Trophoblast cell (in vitro differentiated cells and primary cell): ENCODE results near the gene LY86.

Experiments
- DNase-seq, 2 donors: peaks; one replicate each; pipeline ENCODE4 v3.0.0-alpha.2; 2016
- H2AFZ ChIP-seq: 2 replicates; pipeline ENCODE4 v1.6.1; 2013; ENCODE audit warnings: low read length, moderate library complexity, mild to moderate bottlenecking; ENCODE audit not compliant: insufficient read depth, poor library complexity
- H2AK5ac ChIP-seq: 2 replicates; pipeline ENCODE4 v1.6.1; 2013; ENCODE audit warnings: mild to moderate bottlenecking, low read length
- H2BK120ac ChIP-seq: 2 replicates; pipeline ENCODE4 v1.6.1; 2013; ENCODE audit warnings: low read length, mild to moderate bottlenecking, moderate library complexity; ENCODE audit not compliant: insufficient read depth, poor library complexity
- H2BK12ac ChIP-seq: 2 replicates; pipeline ENCODE4 v1.6.1; 2013; ENCODE audit warnings: mild to moderate bottlenecking, low read length, moderate library complexity
- H2BK5ac ChIP-seq: 2 replicates; pipeline ENCODE4 v1.6.1; 2013; ENCODE audit warnings: low read length, low read depth, moderate library complexity, mild to moderate bottlenecking; ENCODE audit not compliant: poor library complexity
- H3K14ac ChIP-seq: 2 replicates; pipeline ENCODE4 v1.6.1; 2013; ENCODE audit warnings: mild to moderate bottlenecking, low read length
- H3K18ac ChIP-seq: 2 replicates; pipeline ENCODE4 v1.6.1; 2013; ENCODE audit warnings: mild to moderate bottlenecking, low read length
- H3K23ac ChIP-seq: 2 replicates; pipeline ENCODE4 v1.6.1; 2013; ENCODE audit warnings: low read length
- H3K27ac ChIP-seq: 2 replicates; pipeline ENCODE4 v1.5.1; 2013; ENCODE audit warnings: low read depth, mild to moderate bottlenecking, inconsistent platforms, low read length, moderate library complexity
- H3K27me3 ChIP-seq: 2 replicates; pipeline ENCODE4 v1.6.1; 2013; ENCODE audit warnings: inconsistent platforms, mild to moderate bottlenecking, low read length, moderate library complexity; ENCODE audit not compliant: insufficient read depth
- H3K36me3 ChIP-seq, 2 experiments: 1 replicate in 1 of 2; 2 replicates in 1 of 2; pipeline ENCODE4 v1.6.1; 2013; ENCODE audit warnings: low read length in 2 of 2, mild to moderate bottlenecking in 2 of 2, moderate library complexity in 1 of 2; ENCODE audit not compliant: insufficient read depth in 2 of 2, control insufficient read depth in 1 of 2
- H3K4ac ChIP-seq: 2 replicates; pipeline ENCODE4 v1.6.1; 2013; ENCODE audit warnings: low read depth, mild to moderate bottlenecking, low read length, moderate library complexity
- H3K4me1 ChIP-seq, 2 experiments: 1 replicate in 1 of 2; 2 replicates in 1 of 2; pipeline ENCODE4 v1.6.1; 2013; ENCODE audit warnings: low read length in 2 of 2, mild to moderate bottlenecking in 2 of 2, moderate library complexity in 1 of 2; ENCODE audit not compliant: insufficient read depth in 2 of 2, control insufficient read depth in 1 of 2
- H3K4me2 ChIP-seq: 2 replicates; pipeline ENCODE4 v1.6.1; 2013; ENCODE audit warnings: inconsistent platforms, mild to moderate bottlenecking, low read length, moderate library complexity
- H3K4me3 ChIP-seq: 2 replicates; pipeline ENCODE4 v1.5.1; 2013; ENCODE audit warnings: mild to moderate bottlenecking, low read depth, low read length, inconsistent platforms
- H3K79me1 ChIP-seq: one replicate; pipeline ENCODE4 v1.6.1; 2013; ENCODE audit warnings: low read length
- H3K79me2 ChIP-seq: 2 replicates; pipeline ENCODE4 v1.6.1; 2013; ENCODE audit warnings: low read length, mild to moderate bottlenecking; ENCODE audit not compliant: control insufficient read depth, insufficient read depth, poor library complexity
- H3K9ac ChIP-seq: 2 replicates; pipeline ENCODE4 v1.6.1; 2013; ENCODE audit warnings: mild to moderate bottlenecking, low read length
- H3K9me3 ChIP-seq: 2 replicates; pipeline ENCODE4 v1.6.1; 2013; ENCODE audit warnings: low read depth, mild to moderate bottlenecking, control low read depth, inconsistent platforms, low read length; ENCODE audit not compliant: insufficient read depth
- H4K12ac ChIP-seq: 2 replicates; pipeline ENCODE4 v1.6.1; 2013; ENCODE audit warnings: low read depth, mild to moderate bottlenecking, low read length, moderate library complexity
- H4K8ac ChIP-seq: 2 replicates; pipeline ENCODE4 v1.6.1; 2013; ENCODE audit warnings: low read depth, mild to moderate bottlenecking, low read length, moderate library complexity
- H4K91ac ChIP-seq: one replicate; pipeline ENCODE4 v1.6.1; 2013; ENCODE audit warnings: low read depth, mild to moderate bottlenecking, low read length, moderate library complexity
- WGBS: extraction: QIAGEN DNeasy Blood & Tissue Kit; methylation state at CpG from one replicate; pipeline ENCODE4 v1.1.7; 2013; ENCODE audit warnings: missing lambda C conversion rate; ENCODE audit not compliant: insufficient read length, insufficient coverage; ENCODE audit errors: extremely low coverage; 5-methylcytosine and 5-hydroxymethylcytosine counted together

Gene LY86

DNA sequence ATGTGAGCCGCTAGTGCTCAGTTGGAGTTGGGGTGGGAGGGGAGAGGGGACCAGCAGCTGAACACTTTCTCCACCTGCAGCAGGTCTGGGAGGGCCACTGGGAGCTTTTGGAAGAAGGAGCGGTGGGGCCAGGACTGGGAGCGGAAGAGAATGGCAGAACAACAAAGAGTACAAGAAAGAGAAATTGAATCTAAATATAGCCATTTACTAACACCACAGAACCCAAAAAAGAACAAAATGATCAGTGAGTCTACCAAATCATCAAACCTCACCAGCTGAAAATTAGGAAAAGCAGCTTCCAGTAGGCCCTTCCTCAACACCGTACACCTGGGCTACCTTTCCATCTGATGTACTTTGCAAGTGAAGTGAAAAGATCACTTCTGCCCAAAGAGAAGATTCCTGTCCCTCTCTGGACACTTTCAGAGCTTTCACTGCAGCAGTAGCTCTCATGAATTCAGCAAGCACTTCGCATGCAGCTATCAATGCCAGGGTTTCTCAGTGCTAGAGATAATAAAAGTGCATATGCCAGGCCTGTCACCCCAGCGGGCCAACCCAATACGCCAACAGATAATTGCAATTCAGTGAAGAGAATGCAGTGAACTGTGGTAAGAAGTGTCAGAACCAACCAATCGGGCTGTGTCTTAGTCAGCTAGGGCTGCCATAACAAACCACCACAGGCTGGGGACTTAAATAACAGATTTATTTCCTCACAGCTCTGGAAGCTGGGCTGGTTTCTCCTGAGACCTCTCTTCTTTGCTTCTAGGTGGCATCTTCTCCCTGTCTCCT lies 597 bp downstream of the LY86 start:
- H3K4me3 ChIP-seq: no peak overlapping the region
- H3K4me2 ChIP-seq: no peak overlapping the region
- no peak overlapping the region for H4K91ac ChIP-seq
- no peak overlapping the region for H3K14ac ChIP-seq
- H3K9ac ChIP-seq: no peak overlapping the region
- H2BK5ac ChIP-seq: no peak overlapping the region
- no peaks in the 10 kb centered on the region for H3K36me3 ChIP-seq
- no peak overlapping the region for H3K27ac ChIP-seq
- H2BK120ac ChIP-seq: no peak overlapping the region
- no peak overlapping the region for H3K18ac ChIP-seq
- H3K23ac ChIP-seq: no peak overlapping the region
- H2AFZ ChIP-seq: no peak overlapping the region
- H3K27me3 ChIP-seq: no peaks in the 10 kb centered on the region
- no peaks in the 10 kb centered on the region for H3K79me1 ChIP-seq
- H3K79me2 ChIP-seq: no peaks in the 10 kb centered on the region
- H3K4me1 ChIP-seq: no peaks in the 10 kb centered on the region
- H4K12ac ChIP-seq: no peak overlapping the region
- H4K8ac ChIP-seq: no peak overlapping the region
- no peak overlapping the region for H3K4ac ChIP-seq
- H2BK12ac ChIP-seq: no peak overlapping the region
- H2AK5ac ChIP-seq: no peak overlapping the region
- H3K9me3 ChIP-seq: no peaks in the 10 kb centered on the region
- DNase-seq: no peak
- WGBS: no CpG with 5 or more reads among the region's 8 CpGs

DNA sequence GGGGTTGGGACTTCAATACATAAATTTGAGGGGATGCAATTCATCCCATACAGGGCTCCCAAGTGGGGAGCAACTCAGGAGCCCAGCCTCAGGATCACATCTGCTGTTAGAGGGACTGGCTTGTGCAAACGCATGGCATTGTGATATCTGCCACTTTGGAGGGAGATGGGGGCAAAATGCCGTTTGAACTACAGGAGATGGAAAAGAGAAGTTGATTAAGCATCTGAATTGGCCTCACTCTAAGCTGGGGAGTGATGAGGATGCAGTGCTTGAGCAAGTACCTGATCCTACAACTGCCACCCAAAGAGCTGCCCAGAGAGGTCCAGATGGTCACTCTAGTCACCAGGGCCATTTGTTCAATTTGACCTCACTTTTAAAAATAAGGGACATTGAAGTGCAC lies 2.0 kb downstream of the LY86 start:
- Histone ChIP-seq H3K27me3 (no peaks in the 10 kb centered on the region), H2AK5ac (no peak overlapping the region), H4K12ac (no peak overlapping the region), H3K9me3 (no peaks in the 10 kb centered on the region), H3K79me2 (no peaks in the 10 kb centered on the region), H3K23ac (no peak overlapping the region), H4K91ac (no peak overlapping the region), H3K4me3 (no peak overlapping the region), H3K18ac (no peak overlapping the region), H3K27ac (no peak overlapping the region), H2AFZ (no peak overlapping the region), H2BK5ac (no peak overlapping the region), H2BK12ac (no peak overlapping the region), H3K36me3 (no peaks in the 10 kb centered on the region), H3K9ac (no peak overlapping the region), H2BK120ac (no peak overlapping the region), H3K4ac (no peak overlapping the region), H3K79me1 (no peaks in the 10 kb centered on the region), H3K4me1 (no peaks in the 10 kb centered on the region), H3K4me2 (no peak overlapping the region), H3K14ac (no peak overlapping the region), H4K8ac (no peak overlapping the region)
- no peak for DNase-seq
- no CpG with 5 or more reads among the region's 2 CpGs for WGBS

DNA sequence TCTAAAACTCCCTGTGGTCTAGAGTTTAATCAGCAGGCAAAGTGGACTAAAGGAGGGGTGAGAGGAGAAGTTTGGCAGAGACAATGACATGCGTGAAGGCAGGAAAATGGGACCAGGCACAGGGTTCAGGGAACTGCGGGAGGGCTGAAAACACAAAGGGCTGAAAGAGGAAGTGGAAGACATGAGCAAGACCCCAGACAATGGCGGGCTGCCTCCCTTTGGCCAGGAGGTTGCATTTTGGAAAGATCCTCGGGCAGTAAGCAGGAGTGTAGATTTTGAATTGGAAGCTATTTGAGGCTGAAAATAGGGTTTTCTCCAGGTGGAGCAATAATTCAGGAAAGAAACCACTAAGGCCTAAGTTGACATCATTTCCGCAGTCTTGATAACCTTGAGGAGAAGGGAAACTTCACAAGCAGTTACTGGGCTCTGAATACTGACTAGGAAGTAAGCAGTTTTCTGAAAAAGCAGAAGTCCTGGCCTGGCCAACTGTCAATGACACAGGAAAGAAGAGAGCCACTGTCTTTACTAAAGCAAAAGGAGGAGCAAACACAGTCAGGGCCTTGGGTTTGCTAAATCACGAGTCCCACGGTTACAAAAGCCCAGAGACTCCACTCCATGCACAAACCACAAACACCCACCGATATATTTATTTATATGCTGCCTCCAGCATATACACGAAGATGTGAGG lies 3.4 kb downstream of the LY86 start:
- Histone ChIP-seq H2BK5ac (no peak overlapping the region), H3K9me3 (no peaks in the 10 kb centered on the region), H2BK12ac (no peak overlapping the region), H3K18ac (no peak overlapping the region), H4K91ac (no peak overlapping the region), H3K27me3 (no peaks in the 10 kb centered on the region), H4K12ac (no peak overlapping the region), H2BK120ac (no peak overlapping the region), H3K27ac (no peak overlapping the region), H2AFZ (no peak overlapping the region), H3K36me3 (no peaks in the 10 kb centered on the region), H3K4me3 (no peak overlapping the region), H4K8ac (no peak overlapping the region), H3K79me1 (no peaks in the 10 kb centered on the region), H3K79me2 (no peaks in the 10 kb centered on the region), H3K9ac (no peak overlapping the region), H3K23ac (no peak overlapping the region), H3K4me1 (no peaks in the 10 kb centered on the region), H3K4me2 (no peak overlapping the region), H3K14ac (no peak overlapping the region), H2AK5ac (no peak overlapping the region), H3K4ac (no peak overlapping the region)
- DNase-seq: peak; percentile 33 to 41
- WGBS: no CpG with 5 or more reads among the region's 9 CpGs

DNA sequence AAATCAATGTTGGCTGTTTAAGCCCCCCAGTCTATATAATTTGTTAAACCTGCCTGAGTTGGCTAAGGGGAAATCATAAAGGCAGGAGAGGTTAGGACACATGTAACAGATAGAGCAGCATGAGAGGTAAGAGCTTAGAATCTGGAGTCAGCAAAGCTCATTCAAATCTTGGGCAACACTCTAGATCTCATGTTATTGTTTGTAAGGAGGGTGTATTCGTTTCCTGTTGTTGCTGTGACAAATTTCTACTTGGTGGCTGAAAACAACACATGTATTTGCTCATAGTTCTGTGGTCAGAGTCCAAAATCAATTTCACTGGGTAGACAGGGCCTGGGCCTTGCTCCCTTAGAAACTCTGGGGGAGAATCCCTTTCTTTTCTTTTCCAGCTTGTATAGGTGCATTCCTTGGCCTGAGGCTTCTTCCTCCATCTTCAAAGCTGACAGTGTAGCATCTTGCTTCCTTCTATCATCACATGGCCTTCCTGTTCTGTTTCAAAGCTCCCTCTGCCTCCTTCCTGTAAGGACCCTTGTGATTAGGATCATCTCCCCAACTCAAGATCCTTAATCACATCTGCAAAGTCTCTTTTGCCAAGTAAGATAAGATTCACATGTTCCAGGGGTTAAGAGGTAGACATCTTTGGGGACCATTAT lies 4.4 kb downstream of the LY86 start:
- WGBS: no CpG with 5 or more reads among the region's 1 CpG
- no peak overlapping the region for H3K18ac ChIP-seq
- no peak overlapping the region for H3K4me2 ChIP-seq
- H2BK5ac ChIP-seq: no peak overlapping the region
- no peak for DNase-seq
- no peak overlapping the region for H4K91ac ChIP-seq
- H2AFZ ChIP-seq: no peak overlapping the region
- no peaks in the 10 kb centered on the region for H3K9me3 ChIP-seq
- H3K79me1 ChIP-seq: no peaks in the 10 kb centered on the region
- no peak overlapping the region for H3K14ac ChIP-seq
- no peak overlapping the region for H2BK120ac ChIP-seq
- H3K27ac ChIP-seq: no peak overlapping the region
- no peak overlapping the region for H2AK5ac ChIP-seq
- H4K12ac ChIP-seq: no peak overlapping the region
- H3K79me2 ChIP-seq: no peaks in the 10 kb centered on the region
- no peak overlapping the region for H3K9ac ChIP-seq
- H3K36me3 ChIP-seq: no peaks in the 10 kb centered on the region
- no peak overlapping the region for H3K4me3 ChIP-seq
- H4K8ac ChIP-seq: no peak overlapping the region
- H3K23ac ChIP-seq: no peak overlapping the region
- H3K27me3 ChIP-seq: no peaks in the 10 kb centered on the region
- no peaks in the 10 kb centered on the region for H3K4me1 ChIP-seq
- H2BK12ac ChIP-seq: no peak overlapping the region
- H3K4ac ChIP-seq: no peak overlapping the region
